IPS-NIHi7 (cell line): ENCODE data around the gene IPO4.
"Not testable (repeated sequence)": the region's sequence is repeated elsewhere in the genome, so short reads cannot be mapped to it uniquely, and the experiment has no call there.

Experiments used
- DNase-seq: peaks from one replicate; pipeline ENCODE4 v3.0.0; 2012; ENCODE audit warnings: mixed read lengths; ENCODE audit errors: extremely low spot score

The IPO4 gene

DNA sequence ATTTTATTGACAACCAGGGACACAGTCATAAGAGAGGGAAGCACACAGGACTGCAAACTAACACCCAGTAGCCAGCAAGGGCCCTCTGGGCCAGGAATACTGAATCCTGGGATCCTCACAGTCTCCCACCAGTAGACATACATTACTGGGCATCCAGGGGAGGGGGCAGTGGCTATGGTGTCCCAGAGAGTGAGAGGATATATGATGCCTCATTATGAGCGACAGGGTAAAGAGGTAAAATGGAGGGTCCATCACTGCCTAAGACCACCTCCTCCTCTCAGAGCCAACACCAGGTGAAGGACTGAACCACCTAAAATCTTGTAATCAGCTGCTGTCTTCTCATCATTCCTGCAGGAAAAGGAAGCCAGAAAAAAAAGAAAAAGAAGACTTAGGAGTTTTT lies 28.3 kb upstream of the IPO4 start:
- not testable (repeated sequence) for DNase-seq

DNA sequence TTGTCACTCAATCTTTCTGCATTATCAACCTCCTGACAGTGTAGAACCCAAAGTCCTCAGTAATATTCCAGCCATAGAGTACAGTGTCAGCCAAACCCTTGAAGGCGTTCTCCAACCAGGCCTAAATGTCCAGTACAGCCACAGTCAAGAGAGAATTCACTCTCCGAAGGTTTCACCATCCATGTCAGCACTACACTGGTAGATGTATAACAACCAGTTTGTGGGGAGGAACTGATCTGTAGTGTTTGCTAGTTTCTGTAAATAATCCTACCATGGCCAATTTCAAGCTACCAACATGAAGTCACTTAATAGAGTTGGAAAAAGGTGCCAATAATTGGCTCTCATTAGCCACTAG lies 27.7 kb upstream of the IPO4 start:
- no peak for DNase-seq

DNA sequence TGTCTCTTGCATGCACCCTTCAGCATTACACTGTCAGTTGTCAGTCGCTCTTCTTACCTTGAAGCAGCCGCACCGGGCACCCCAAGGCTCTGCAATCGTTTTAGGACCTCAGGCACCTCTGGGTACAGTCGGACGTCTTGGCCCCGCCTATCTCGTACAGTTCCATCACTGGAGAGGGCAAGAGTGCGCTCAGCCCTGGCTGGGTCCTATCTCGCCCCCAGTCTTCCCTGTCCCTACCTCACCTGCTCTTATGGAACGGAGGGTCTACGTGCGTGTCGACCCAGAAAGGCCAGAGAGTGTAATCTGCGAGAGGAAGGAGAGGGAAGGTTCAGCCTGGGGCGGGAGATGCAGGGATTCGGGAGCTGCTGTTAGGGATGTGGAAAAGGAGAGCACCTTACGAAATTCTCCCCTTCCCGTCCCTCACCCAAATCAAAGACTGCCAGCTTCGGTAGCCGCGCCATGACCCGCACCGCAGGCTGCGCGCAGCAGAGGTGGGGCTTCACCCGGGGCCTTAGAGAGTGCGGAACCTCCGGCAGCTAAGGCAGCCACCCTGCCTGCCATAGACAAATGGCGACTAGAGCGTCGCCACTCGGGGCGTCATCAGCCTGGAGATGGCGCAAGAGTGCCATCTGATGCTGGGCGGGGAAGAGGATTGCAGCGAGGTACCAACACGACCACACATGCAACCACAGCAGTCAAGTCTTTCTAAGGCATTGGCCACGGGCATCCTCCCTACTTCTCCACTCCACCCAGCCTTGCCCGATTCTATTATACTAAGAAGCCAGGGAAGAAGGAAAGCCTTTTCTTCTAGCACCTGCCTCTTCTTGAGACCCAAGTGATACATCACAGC lies 27.1 kb upstream of the IPO4 start, which contains the start of gene MDP1:
Gene MDP1 (minus strand): TSS at position 572 of the 850 bp plus-strand sequence. CDS start 111 bp downstream, at position 461.
- DNase-seq: peak; percentile 96

DNA sequence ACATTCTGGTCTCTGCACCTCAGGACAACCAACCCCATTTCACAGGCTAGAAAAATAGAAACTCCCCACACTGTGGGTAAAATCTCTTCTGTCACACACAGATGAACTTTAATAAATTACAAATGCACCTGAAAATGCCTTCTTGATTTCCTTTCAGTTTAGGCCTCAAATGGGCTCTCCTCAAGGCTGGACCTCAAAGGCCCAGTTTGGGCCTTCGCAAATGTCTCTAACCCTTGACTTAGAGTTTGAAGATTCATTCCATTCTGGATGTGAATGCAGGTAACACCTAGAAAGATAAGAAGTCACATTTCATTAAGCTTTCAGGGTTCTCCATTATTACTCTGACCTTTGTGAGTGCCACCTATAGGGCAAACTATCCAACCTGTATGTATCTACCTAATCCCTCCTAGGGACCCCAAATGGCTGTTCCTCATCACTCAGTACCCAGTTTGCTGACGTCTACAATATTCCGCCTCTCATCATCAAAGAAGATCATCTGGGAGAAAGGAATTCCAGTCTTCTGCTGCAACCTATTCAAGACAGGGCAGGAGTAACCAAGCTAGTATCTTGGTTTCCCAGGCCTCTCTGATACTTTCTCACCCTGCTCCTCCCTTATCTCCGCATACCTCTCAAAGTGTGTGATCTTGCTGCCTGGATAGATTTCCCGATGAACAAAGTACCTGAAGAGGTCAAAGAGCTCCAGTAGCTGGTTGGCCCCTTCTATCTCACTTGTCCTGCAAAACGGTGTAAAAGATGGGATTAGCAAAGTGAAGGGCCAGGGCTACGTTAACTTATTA lies 25.4 kb upstream of the IPO4 start:
- DNase-seq: no peak

DNA sequence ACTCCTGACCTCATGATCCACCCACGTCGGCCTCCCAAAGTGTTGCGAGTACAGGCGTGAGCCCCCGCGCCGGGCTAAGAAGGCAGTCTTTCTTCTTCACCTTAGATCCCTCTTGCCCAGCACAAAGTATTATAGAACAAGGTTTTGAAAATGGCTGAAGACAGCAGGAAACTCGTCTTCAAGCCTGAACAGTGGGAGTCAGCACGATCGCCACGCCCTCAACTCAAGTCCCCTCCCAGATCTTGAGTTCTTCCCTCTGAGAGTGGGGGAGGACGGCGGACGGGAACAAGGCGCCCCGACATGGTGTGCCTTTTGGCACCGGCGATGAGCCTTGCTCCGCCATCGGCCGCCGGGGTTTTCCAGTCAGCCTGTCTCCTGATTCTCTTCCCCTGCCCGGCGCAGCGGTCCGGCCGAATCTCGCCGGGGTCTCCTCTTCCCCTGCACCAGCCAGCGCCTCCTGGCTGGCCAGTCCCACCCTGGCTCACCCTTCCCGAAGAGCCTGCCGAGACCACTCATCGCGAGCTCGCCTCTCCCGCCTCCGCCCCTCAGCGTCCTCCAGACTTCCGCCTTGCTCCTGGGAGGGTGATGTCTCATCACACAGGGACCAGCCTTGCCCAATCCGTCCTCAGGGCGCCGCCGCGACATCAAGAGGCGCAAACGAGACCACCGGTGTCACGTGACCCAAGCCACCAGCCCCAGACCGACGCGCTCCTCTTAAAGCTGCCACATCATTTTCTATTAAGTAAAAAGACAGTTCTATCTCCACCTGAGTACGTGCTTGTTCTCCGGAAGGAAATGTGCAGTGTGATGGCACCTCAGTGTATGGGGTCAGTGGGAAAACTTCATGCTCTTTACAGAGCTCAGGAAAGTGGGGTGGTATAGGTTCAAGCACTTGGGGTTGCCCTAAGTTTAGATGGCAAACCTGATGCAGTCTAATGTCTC lies 24.6 kb upstream of the IPO4 start, which contains the start of gene CHMP4A:
Gene CHMP4A (minus strand): TSS at position 565 of the 942 bp plus-strand sequence. CDS start 49 bp downstream, at position 516.
- DNase-seq: peak; percentile 98

DNA sequence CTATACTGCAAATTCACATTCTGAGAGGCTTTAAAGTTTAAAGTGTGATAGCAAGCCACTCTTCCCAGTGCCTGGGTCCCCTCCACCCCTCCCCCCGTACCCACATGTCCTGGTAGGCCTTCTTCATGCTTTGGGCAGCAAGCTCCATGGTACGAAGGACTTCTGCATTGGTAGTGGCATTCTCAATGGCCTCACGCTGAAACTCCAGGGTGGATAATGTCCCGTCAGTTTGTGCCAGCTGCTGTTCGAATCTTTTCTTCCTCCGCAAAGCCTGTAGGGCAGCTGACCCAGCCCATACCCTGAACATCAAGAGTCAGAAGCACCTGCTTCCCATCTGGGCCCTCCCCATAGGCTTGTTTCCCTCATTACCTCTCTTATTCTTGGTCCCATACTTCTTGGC lies 22.7 kb upstream of the IPO4 start:
- DNase-seq: no peak

DNA sequence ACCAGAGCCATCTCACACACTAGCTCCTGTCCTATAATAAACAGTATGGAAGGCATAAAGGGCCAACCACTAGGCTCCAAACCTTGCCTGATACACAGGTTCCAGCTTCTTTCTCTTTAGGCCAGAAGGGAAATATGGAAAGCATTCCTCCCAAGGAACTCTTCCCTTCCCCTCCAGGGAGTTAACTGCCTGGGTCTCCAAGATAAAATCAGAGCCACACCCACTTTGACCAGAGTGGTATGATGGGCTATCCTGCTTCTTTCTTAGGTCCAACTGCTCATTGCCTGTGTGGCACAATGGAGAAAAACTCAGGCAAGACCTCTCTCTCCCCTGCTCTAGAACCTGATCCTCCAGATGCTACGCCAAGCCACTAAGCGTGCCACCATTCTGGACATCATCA lies 19.0 kb upstream of the IPO4 start:
- no peak for DNase-seq

DNA sequence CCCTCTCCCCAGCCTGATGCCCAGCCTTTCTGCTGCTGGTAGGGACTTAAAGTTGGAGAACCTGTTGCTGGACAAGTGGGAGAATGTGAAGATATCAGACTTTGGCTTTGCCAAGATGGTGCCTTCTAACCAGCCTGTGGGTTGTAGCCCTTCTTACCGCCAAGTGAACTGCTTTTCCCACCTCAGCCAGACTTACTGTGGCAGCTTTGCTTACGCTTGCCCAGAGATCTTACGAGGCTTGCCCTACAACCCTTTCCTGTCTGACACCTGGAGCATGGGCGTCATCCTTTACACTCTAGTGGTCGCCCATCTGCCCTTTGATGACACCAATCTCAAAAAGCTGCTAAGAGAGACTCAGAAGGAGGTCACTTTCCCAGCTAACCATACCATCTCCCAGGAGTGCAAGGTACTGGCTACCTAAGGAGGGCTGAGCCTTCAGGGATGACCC lies 18.5 kb upstream of the IPO4 start:
- DNase-seq: no peak

DNA sequence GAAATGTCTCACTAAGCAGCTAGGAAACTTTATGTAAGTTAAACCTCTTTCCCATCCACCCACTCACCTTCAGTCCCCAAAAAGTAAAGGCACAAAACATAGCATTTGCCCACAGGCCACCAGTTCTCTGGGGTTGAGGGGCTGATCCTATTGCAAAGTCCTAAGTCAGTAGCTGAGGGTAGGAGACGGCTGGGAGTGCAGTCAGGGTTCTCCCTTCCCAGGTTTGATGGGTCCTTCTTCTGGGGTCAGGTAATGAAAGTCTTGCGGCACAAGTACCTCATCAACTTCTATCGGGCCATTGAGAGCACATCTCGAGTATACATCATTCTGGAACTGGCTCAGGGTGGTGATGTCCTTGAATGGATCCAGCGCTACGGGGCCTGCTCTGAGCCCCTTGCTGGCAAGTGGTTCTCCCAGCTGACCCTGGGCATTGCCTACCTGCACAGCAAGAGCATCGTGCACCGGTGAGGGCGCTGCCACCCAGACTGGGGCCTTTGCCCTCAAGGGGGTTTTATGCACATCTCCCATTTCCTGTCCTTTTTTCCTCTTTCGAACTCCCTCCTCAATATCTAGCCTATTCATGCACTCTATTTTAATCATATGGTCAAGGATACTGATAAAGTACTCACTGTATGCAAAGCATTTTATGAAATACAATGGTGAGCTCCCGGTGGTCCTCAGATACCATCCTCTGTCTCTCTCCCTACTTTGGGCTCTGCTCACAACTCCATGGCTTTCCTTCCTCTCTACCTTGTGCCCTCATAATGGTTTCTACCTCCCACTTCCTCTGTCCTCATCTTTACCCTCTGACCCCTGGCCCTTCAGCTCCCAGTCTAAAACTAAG lies 17.9 kb upstream of the IPO4 start:
- DNase-seq: no peak

DNA sequence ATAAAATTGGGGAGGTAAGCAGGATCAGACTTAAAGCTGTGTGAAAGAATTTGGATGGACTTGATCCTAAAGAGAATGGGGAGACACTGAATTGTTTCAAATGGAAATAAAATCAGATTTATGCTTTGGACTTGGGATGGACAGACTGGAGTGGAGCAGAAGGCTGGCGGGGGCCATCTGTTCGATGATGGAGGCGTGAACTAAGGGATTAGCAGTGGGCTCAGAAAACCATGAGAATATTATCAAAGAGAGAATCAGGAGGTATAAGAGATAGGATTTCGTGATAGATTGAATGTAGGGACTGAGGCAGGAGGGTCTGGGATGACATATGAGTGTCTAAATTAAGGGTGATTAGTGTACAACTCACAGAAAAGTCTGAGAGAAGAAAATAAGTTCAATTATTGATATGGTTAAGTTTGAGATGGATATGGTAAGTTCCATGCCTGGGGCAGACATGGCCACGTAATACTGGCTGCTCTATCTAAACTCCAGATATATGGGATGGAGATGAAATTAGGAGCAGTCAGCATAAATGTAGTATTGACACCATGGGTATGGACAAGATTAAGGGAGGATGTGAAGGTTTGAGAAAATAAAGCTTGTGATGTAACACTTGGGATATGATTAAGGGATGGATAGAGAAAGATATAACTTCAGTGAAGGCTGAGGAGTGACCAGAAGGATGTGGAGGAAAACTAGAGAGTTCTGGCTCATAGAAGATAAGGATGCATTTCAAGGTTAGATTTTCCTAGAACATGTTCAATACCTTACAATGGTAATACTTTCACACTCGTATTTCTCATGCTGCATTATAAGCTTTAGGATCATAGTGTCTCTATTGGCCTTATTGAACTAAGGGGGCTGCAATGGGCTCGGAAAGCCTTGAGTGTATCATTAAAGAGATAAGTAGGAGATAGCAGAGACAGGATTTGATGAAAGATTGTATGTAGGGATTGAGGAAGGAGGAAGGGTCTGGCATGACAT lies 15.8 kb upstream of the IPO4 start:
- DNase-seq: no peak

DNA sequence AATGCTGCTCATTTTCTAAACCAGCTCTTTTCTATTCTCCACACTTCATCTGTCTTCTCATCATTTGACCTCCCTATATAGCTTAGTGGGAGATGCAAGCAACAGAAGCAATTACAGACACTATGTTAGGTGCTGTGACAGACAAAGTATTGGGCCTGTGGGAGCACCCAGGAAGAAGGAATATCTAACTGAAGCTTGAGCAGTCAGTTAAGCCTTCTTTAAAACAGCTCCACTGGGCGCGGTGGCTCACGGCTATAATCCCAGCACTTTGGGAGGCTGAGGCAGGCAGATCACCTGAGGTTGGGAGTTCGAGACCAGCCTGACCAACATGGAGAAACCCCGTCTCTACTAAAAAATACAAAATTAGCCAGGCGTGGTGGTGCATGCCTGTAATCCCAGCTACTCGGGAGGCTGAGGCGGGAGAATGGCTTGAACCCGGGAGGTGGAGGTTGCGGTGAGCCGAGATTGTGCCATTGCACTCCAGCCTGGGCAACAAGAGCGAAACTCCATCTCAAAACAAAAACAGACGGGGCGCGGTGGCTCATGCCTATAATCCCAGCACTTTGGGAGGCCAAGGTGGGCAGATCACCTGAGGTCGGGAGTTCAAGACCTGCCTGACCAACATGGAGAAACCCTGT lies 14.8 kb upstream of the IPO4 start:
- not testable (repeated sequence) for DNase-seq

DNA sequence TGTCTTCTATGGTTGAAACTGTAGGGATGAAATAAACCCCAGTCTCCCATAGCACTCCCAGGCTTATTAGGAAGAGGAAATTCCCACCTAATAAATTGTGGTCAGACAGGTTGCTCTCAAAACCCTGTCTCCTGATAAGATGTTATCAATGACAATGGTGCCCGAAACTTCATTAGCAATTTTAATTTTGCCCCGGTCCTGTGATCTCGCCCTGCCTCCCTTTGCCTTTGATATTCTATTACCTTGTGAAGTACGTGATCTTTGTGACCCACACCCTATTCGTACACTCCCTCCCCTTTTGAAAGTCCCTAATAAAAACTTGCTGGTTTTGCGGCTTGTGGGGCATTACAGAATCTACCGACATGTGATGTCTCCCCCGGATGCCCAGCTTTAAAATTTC lies 13.9 kb upstream of the IPO4 start:
- not testable (repeated sequence) for DNase-seq

DNA sequence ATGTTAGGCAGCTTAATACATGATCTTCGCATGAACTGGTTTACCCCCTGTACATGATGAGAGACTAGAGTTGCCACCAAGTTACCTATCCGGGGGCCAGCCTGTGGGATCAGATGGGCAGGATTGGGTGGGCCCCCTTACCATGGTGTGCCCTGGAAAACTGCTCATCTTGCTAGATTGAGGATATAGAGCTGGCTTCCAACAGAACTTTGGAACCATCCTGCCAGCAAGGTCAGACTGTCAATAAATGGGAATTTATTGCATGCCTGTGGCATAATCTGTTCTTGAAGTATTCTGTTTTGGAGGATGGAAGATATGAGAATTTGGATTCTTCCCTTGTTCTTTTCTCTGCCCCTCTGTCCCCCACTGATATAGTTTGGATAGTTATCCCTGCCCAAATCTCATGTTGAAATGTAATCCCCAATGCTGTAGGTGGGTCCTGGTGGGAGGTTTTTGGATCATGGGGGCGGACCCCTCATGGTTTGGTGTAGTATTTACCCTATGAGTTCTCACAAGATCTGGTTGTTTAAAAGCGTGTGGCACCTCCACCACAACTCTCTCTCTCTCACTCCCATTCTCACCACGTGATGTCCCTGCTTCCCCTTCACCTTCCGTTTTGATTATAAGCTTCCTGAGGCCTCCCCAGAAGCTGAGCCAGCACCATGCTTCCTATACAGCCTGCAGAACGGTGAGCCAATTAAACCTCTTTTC lies 10.4 kb upstream of the IPO4 start:
- no peak for DNase-seq

DNA sequence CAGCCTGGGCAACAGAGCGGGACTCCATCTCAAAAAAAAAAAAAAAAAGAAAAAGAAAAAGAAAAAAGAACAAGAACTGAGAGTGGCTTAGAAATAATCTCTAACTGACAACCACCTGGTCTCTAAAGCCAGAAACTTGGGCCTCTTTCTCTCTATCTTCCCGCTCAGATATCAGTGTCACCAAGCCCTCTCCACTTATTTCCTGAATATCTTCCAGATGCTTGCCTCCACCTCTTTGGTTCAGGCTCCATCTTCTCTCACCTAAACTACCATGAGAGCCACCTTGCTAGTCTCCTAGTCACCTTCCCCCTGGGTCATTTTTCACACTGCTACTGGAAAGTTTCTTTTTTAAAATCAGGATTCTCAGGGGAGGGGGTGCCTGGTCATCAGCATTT lies 8.4 kb upstream of the IPO4 start:
- DNase-seq: no peak

DNA sequence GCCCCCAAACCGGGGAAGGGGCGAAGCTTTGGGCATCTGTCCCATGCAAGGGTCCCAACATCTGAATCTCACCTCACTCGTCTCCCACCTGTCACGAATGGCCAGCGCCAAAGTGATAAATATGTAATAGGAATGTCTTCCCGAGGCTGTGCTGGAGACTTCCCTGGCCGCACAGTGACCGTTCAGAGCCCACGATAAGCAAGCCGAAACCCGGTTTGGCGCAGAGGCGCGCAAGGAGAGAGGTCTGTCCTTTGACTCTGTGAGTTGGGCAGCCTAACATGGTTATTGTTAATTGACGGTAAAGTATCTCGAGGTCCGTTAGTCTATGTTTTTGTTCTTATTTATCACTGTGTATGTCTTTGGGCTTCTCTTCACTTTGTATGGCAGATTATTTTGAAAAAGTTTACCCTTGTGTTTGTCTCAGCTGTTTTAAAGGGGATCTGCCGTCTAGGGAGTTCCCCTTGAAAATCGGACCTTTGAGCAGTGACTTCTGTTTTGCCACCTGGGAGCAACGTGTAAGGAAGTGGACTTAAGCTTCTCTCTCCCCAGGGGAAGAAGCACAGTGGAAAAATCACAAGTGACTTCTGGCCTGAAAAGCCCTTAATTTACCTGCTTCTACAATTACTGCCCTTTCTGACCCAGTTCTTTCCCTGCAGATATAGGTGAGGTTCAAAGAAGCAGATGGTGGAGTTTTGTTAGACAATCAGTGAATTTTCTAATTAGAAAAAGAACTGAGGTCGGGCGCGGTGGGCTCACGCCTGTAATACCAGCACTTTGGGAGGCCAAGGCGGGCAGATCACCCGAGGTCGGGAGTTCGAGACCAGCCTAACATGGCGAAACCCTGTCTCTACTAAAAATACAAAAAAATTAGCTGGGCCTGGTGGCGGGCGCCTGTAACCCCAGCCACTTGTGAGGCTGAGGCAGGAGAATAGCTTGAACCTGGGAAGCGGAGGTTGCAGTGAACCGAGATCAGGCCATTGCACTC lies 7.7 kb upstream of the IPO4 start:
- DNase-seq: peak; percentile 36

DNA sequence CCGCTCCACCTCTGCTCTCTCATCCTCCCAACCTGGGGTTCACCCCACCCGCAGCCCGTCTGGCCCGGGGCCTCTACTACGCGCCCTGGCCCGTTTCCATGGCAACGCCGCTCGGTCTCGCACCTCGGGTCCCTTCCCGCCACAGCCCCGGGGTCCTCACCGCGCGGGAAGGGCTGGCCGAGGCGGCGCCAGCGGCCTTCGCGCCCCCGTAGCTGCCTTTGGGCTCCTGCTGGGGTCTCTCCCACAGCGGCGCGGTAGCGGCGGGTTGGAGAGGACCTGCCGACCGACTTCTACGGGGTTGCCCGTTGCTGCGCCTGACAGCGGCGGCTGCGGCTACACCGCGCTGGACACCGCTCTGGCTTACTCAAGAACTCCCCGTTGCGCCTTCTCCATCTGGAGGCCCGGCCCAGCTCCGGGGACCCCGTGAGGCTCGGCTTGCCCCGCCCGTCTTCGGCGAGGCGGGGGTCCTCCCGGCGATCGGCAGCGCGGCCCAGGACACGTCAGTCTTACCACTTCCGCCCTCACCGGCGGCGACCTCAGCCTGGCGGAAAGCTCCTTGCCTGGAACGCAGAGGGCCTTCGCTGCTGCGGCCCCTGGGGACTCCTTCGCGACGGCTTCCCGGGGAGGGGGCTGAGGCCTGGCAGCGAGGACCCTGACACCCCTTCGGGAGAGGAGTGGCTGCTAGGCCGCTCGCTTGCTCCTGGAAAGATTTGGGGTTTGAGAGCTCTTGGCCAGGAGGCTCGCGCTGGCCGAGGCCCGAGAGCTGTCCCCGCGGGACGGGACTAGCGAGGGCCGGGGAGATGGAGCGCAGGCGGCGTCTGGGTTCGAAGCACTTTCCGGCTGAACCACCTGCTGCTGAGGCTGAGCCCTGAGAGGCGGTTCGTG lies 6.8 kb upstream of the IPO4 start, which contains the start of gene TM9SF1:
Gene TM9SF1 (minus strand): TSS at position 256 of the 885 bp plus-strand sequence. CDS start 422 bp downstream, outside the sequence.
- DNase-seq: peak; percentile 95
